GM12878 (cell line): ENCODE measurements around the gene MIEN1. TPM values are rescaled to one million over a fixed set of nuclear protein-coding genes. Genes with fewer than 3 reads are reported as not detected.

Experiments
- ATAC-seq: fragments of 200-7000 bp; cut with Tn5 transposase; 3 replicates; pipeline ENCODE4 v1.9.1; 2020; ENCODE audit warnings: mild to moderate bottlenecking, moderate library complexity
- BruUV-seq: library from RNA; stranded (reverse); fragments of 400-500 nt; replicated peaks from 2 replicates; lab custom pipeline; 2021; lab: Mats Ljungman, UMichigan
- CTCF ChIA-PET: fragments of 300-600 bp; sonication (Branson Sonifier 250); formaldehyde crosslinking; extraction: SDS; loops from one replicate; lab custom pipeline; 2021; ENCODE audit warnings: inconsistent platforms; lab: Yijun Ruan, JAX
- POLR2A ChIA-PET: fragments of 350-600 bp; formaldehyde crosslinking; extraction: SDS; loops from one replicate; lab custom pipeline; 2021; ENCODE audit warnings: inconsistent platforms; lab: Charles Lee
- RAD21 ChIA-PET: fragments of 300-600 bp; sonication (Branson Sonifier 250); formaldehyde crosslinking; loops from one replicate; lab custom pipeline; 2023; ENCODE audit warnings: antibody characterized with exemption; ENCODE audit not compliant: unreplicated experiment; lab: Charles Lee
- SMC1A ChIA-PET: fragments of 300-600 bp; sonication (Branson Sonifier 250); formaldehyde crosslinking; loops from one replicate; lab custom pipeline; 2023; ENCODE audit not compliant: unreplicated experiment, uncharacterized antibody; lab: Charles Lee
- DNase-seq: peaks from one replicate; pipeline ENCODE4 v3.0.0-alpha.2; 2011; ENCODE audit warnings: low read depth, low spot score
- FAIRE-seq: peaks from 3 replicates; lab custom pipeline; 2011; peaks lifted over from hg19 to GRCh38; lab: Jason Lieb, UNC
- H2AFZ ChIP-seq: 2 replicates; pipeline ENCODE4 v1.6.0; 2011; ENCODE audit warnings: low read depth, low read length, control low read depth; ENCODE audit not compliant: control insufficient read depth
- H3K27ac ChIP-seq: 2 replicates; pipeline ENCODE4 v1.5.1; 2011; ENCODE audit warnings: control low read depth; ENCODE audit not compliant: control insufficient read depth, insufficient read depth
- H3K27me3 ChIP-seq, 2 experiments: replicated peaks in 1 of 2; 2 replicates each; pipeline versions ENCODE4 v1.6.0 to v1.6.1; 2011; ENCODE audit warnings: low read length in 1 of 2; ENCODE audit not compliant: control insufficient read depth in 2 of 2, insufficient read depth in 2 of 2
- H3K36me3 ChIP-seq, 2 experiments: 2 replicates each; pipeline ENCODE4 v1.5.1; 2011; ENCODE audit warnings: low read length in 1 of 2; ENCODE audit not compliant: control insufficient read depth in 2 of 2, insufficient read depth in 2 of 2
- H3K4me1 ChIP-seq: 2 replicates; pipeline ENCODE4 v1.6.1; 2011; ENCODE audit warnings: mild to moderate bottlenecking, low read length, moderate library complexity, mixed read lengths; ENCODE audit not compliant: control insufficient read depth, insufficient read depth
- H3K4me2 ChIP-seq: 2 replicates; pipeline ENCODE4 v1.6.0; 2011; ENCODE audit warnings: control low read depth; ENCODE audit not compliant: control insufficient read depth, insufficient read depth
- H3K4me3 ChIP-seq: fragments of 200-600 bp; sonication (generic); 2 replicates; pipeline ENCODE4 v1.5.1; 2016
- H3K79me2 ChIP-seq: 2 replicates; pipeline ENCODE4 v1.6.0; 2011; ENCODE audit warnings: low read length; ENCODE audit not compliant: control insufficient read depth, insufficient read depth
- H3K9ac ChIP-seq: 2 replicates; pipeline ENCODE4 v1.8.0; 2011; ENCODE audit warnings: low read length, control low read depth, mixed read lengths; ENCODE audit not compliant: control insufficient read depth, insufficient read depth
- H3K9me3 ChIP-seq: replicated peaks from 3 replicates; pipeline ENCODE4 v1.5.1; 2011; ENCODE audit warnings: mild to moderate bottlenecking, low read length; ENCODE audit not compliant: control insufficient read depth, insufficient read depth
- H4K20me1 ChIP-seq: 2 replicates; pipeline ENCODE4 v1.6.0; 2011; ENCODE audit not compliant: control insufficient read depth, insufficient read depth
- NFIC ChIP-seq: IDR thresholded peaks from 2 replicates; pipeline ENCODE4 v1.6.1; 2012; ENCODE audit warnings: low read depth, mild to moderate bottlenecking, inconsistent platforms, low read length, moderate library complexity
- POLR2A ChIP-seq: IDR thresholded peaks from 2 replicates; pipeline ENCODE4 v1.6.1; 2011; ENCODE audit warnings: low read depth, mild to moderate bottlenecking, low read length
- POLR2AphosphoS2 ChIP-seq: IDR thresholded peaks from 2 replicates; pipeline ENCODE4 v1.6.1; 2011; ENCODE audit warnings: low read depth, mild to moderate bottlenecking, low read length, improper control_type of control experiment, moderate library complexity
- RUNX3 ChIP-seq: IDR thresholded peaks from 2 replicates; pipeline ENCODE4 v1.6.1; 2012; ENCODE audit warnings: low read length, inconsistent platforms
- SPI1 ChIP-seq: IDR thresholded peaks from 2 replicates; pipeline ENCODE4 v1.6.1; 2011; ENCODE audit warnings: low read depth, mild to moderate bottlenecking, low read length, moderate library complexity, borderline replicate concordance; ENCODE audit not compliant: insufficient read depth
- ZNF687 ChIP-seq: fragments of 450-650 bp; IDR thresholded peaks from 2 replicates; pipeline ENCODE4 v1.6.1; 2017; ENCODE audit warnings: mild to moderate bottlenecking, moderate library complexity
- WGBS: methylation state at CpG from one replicate; pipeline ENCODE4 v1.1.6; 2016; ENCODE audit warnings: low lambda C conversion rate; ENCODE audit not compliant: insufficient replicate concordance, insufficient coverage; ENCODE audit errors: missing lambda C conversion rate; 5-methylcytosine and 5-hydroxymethylcytosine counted together
- in situ Hi-C: fragments of 300-500 bp; cut with MboI; formaldehyde crosslinking; loops from 9 replicates; pipeline ENCODE4 v1.14.3; 2018; ENCODE audit warnings: mixed read lengths
- intact Hi-C: fragments of 100-400 bp; cut with micrococcal nuclease; formaldehyde crosslinking; loops from one replicate; pipeline ENCODE4 v1.14.2; 2022; ENCODE audit not compliant: unreplicated experiment
- polyA plus RNA-seq, 11 experiments: library from polyadenylated mRNA; depleted of rRNA in 4 of 11; unstranded in 6 of 11; stranded (reverse) in 5 of 11; fragments of >200 nt; fragmentation: Nextera tagmentation in 4 of 11; fragmentation: Illumina TruSeq in 1 of 11; extraction: Ambion mirVana in 4 of 11; extraction: Trizol in 1 of 11; gene quantifications; 1 replicate in 1 of 11; 2 replicates in 10 of 11; pipeline versions ENCODE4 v1.2.1 to v1.2.3, GENCODE V29; 2011 to 2016; ENCODE audit warnings: inconsistent platforms in 2 of 11, missing spikeins in 2 of 11, low read depth in 1 of 11
- total RNA-seq, 4 experiments: library from RNA; depleted of rRNA in 3 of 4; stranded (reverse); fragments of >200 nt in 3 of 4; fragmentation: Illumina TruSeq in 1 of 4; extraction: Trizol in 1 of 4; gene quantifications; 2 replicates each; pipeline versions ENCODE4 v1.2.1 to v1.2.3, GENCODE V29; 2013 to 2021
- TF ChIP-seq, protein P1 (sequence below): IDR thresholded peaks from 2 replicates; pipeline ENCODE4 v1.6.1; 2012; ENCODE audit warnings: low read length, inconsistent platforms
- TF ChIP-seq, protein P2 (sequence below): fragments of 450-650 bp; IDR thresholded peaks from 2 replicates; pipeline ENCODE4 v1.6.1; 2017; ENCODE audit warnings: mild to moderate bottlenecking, moderate library complexity
- TF ChIP-seq, protein P3 (sequence below): IDR thresholded peaks from 2 replicates; pipeline ENCODE4 v1.6.1; 2011; ENCODE audit warnings: low read depth, mild to moderate bottlenecking, low read length, moderate library complexity, borderline replicate concordance; ENCODE audit errors: extremely low read depth

The MIEN1 gene
- total and polyA plus RNA-seq, 10 of the 15 experiments (the other 5 are each of a cell fraction or from before 2014, with no cell fraction given) = 24.9 to 89.1 (median 47.7) TPM

- TF ChIP-seq, protein P1, sequence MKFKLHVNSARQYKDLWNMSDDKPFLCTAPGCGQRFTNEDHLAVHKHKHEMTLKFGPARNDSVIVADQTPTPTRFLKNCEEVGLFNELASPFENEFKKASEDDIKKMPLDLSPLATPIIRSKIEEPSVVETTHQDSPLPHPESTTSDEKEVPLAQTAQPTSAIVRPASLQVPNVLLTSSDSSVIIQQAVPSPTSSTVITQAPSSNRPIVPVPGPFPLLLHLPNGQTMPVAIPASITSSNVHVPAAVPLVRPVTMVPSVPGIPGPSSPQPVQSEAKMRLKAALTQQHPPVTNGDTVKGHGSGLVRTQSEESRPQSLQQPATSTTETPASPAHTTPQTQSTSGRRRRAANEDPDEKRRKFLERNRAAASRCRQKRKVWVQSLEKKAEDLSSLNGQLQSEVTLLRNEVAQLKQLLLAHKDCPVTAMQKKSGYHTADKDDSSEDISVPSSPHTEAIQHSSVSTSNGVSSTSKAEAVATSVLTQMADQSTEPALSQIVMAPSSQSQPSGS = no peak
Observed at GRCh38 chr17:39744836-39745215, 14.5 kb upstream of the MIEN1 start (continued).

DNA sequence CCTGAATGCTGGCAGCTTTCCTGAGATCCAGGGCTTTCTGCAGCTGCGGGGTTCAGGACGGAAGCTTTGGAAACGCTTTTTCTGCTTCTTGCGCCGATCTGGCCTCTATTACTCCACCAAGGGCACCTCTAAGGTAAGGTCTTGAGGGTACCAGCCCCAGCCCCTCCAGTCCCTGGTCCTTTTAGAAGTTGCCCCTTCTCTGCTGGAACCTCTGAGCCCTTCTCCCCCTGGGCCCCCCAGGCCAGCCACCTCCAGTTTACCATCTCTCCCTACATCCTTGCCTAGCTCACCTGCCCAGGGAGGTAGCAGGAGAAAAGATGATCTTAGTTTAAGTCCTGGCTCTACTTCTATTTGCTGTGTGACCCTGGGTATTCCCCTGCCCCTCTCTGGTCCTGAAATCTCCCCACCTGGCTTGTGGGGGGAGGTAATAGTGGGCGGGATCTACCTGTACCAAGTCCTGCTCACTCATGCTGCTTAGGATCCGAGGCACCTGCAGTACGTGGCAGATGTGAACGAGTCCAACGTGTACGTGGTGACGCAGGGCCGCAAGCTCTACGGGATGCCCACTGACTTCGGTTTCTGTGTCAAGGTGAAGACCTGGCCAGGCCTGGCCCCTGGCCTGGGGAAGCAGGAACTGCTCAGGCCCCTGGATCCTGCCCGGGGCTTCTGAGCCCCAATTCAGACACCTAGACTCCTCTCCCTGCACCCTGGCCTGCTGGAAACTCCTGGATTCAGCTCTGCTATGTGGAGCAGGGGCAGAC, 13.9 kb upstream of the MIEN1 start:
- ChIA-PET POLR2A (interaction anchor here (0.6 to 0.7 kb wide), 2 partner anchors 231 to 234 kb away, joined by 3 read pairs; no protein-coding TSS in a partner anchor), RAD21 (no interaction called here), SMC1A (interaction anchor here (0.6 to 1.6 kb wide), 2 partner anchors 13 to 49 kb away, joined by 3 to 4 read pairs; no protein-coding TSS in a partner anchor), CTCF (interaction anchor here (0.6 to 1.4 kb wide), 5 partner anchors 9 to 565 kb away, joined by 3 to 4 read pairs (median 3); no protein-coding TSS in a partner anchor)
- no peak for DNase-seq
- Histone ChIP-seq H3K79me2 (no peaks in the 10 kb centered on the region), H3K9me3 (no peaks in the 10 kb centered on the region), H3K27me3 (no peaks in the 10 kb centered on the region; a peak in 2 of 4 replicates), H3K4me2 (no peak overlapping the region), H3K27ac (no peak overlapping the region), H2AFZ (no peak overlapping the region), H3K9ac (no peak overlapping the region), H3K4me1 (peaks cover 3% of the 10 kb centered on the region; the same call in 1 of the 2 replicates), H3K36me3 (no peaks in the 10 kb centered on the region), H4K20me1 (no peaks in the 10 kb centered on the region), H3K4me3 (no peak overlapping the region)
- FAIRE-seq = no peak
- in situ Hi-C loops = no loop called here
- 60% methylated on average over 16 of the region's 16 CpGs for WGBS
- ATAC-seq = no peak
- intact Hi-C loops = no loop called here
- no TSS peak for BruUV-seq
- TF ChIP-seq POLR2A (no peak), SPI1 (no peak), POLR2AphosphoS2 (no peak), NFIC (no peak), RUNX3 (no peak), ZNF687 (no peak)
- TF ChIP-seq, protein P2, sequence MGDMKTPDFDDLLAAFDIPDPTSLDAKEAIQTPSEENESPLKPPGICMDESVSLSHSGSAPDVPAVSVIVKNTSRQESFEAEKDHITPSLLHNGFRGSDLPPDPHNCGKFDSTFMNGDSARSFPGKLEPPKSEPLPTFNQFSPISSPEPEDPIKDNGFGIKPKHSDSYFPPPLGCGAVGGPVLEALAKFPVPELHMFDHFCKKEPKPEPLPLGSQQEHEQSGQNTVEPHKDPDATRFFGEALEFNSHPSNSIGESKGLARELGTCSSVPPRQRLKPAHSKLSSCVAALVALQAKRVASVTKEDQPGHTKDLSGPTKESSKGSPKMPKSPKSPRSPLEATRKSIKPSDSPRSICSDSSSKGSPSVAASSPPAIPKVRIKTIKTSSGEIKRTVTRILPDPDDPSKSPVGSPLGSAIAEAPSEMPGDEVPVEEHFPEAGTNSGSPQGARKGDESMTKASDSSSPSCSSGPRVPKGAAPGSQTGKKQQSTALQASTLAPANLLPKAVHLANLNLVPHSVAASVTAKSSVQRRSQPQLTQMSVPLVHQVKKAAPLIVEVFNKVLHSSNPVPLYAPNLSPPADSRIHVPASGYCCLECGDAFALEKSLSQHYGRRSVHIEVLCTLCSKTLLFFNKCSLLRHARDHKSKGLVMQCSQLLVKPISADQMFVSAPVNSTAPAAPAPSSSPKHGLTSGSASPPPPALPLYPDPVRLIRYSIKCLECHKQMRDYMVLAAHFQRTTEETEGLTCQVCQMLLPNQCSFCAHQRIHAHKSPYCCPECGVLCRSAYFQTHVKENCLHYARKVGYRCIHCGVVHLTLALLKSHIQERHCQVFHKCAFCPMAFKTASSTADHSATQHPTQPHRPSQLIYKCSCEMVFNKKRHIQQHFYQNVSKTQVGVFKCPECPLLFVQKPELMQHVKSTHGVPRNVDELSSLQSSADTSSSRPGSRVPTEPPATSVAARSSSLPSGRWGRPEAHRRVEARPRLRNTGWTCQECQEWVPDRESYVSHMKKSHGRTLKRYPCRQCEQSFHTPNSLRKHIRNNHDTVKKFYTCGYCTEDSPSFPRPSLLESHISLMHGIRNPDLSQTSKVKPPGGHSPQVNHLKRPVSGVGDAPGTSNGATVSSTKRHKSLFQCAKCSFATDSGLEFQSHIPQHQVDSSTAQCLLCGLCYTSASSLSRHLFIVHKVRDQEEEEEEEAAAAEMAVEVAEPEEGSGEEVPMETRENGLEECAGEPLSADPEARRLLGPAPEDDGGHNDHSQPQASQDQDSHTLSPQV = no peak
- TF ChIP-seq, protein P3, sequence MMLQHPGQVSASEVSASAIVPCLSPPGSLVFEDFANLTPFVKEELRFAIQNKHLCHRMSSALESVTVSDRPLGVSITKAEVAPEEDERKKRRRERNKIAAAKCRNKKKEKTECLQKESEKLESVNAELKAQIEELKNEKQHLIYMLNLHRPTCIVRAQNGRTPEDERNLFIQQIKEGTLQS = no peak
